ENCODE data around the gene RASGEF1B.

GRCh38 chr4:81460191-81460701 is 11.5 kb downstream of the RASGEF1B start:
- TF ChIP-seq CTCF (IDR thresholded peaks at IDR 0.05) (no peak), POLR2A (IDR thresholded peaks at IDR 0.05) (no peak)
